Urinary bladder (tissue), 4 donors: Measurements from ENCODE around the gene SNAP47. TPM values are rescaled to one million over a fixed set of nuclear protein-coding genes. Genes with fewer than 3 reads are reported as not detected.
"Not testable (repeated sequence)": the region's sequence is repeated elsewhere in the genome, so short reads cannot be mapped to it uniquely, and the experiment has no call there.

Experiments used
- DNase-seq: peaks from one replicate; pipeline ENCODE4 v3.0.0-alpha.2; 2015; ENCODE audit errors: extremely low spot score
- H3K27ac ChIP-seq: one replicate; pipeline ENCODE4 v1.5.1; 2013; ENCODE audit warnings: low read depth, mild to moderate bottlenecking, moderate library complexity
- H3K36me3 ChIP-seq: one replicate; pipeline ENCODE4 v1.6.1; 2013; ENCODE audit warnings: mild to moderate bottlenecking, moderate library complexity; ENCODE audit not compliant: insufficient read depth
- H3K4me1 ChIP-seq: one replicate; pipeline ENCODE4 v1.6.1; 2013; ENCODE audit warnings: mild to moderate bottlenecking, moderate library complexity; ENCODE audit not compliant: insufficient read depth
- H3K4me3 ChIP-seq: one replicate; pipeline ENCODE4 v1.5.1; 2013; ENCODE audit warnings: low read depth, low read length
- WGBS: extraction: QIAGEN DNeasy Blood & Tissue Kit; methylation state at CpG from one replicate; pipeline ENCODE4 v1.1.7; 2013; 5-methylcytosine and 5-hydroxymethylcytosine counted together
- polyA plus RNA-seq: library from polyadenylated mRNA; stranded (reverse); fragments of 200-250 nt; gene quantifications from one replicate; pipeline ENCODE4 v1.2.3, GENCODE V29; 2013
- total RNA-seq: library from RNA; depleted of rRNA; stranded (reverse); fragments of >200 nt; gene quantifications from one replicate; pipeline ENCODE4 v1.2.3, GENCODE V29; 2014
- donor health status: healthy with polysubstance abuse.
- donor health status: healthy.

Gene SNAP47
- 37.0 TPM for total RNA-seq
- 33.8 TPM for polyA plus RNA-seq

GRCh38 chr1:227734856-227735538, at the start of gene SNAP47, which contains the start of gene JMJD4:
TSS of gene SNAP47 (plus strand) at chr1:227735435. CDS start at chr1:227747737, 12,302 bp downstream.
TSS of gene JMJD4 (minus strand) at chr1:227735302. CDS start at chr1:227735273, 29 bp downstream.
- DNase-seq: peak; percentile 54
- Histone ChIP-seq H3K4me1 (no peaks in the 10 kb centered on the region), H3K4me3 (peak within 1 kb of the TSS; percentile 88), H3K27ac (peak within 1 kb of the TSS; percentile 88), H3K36me3 (no peaks in the 10 kb centered on the region)
- WGBS: under 1% methylated on average over 83 of the region's 83 CpGs

DNA sequence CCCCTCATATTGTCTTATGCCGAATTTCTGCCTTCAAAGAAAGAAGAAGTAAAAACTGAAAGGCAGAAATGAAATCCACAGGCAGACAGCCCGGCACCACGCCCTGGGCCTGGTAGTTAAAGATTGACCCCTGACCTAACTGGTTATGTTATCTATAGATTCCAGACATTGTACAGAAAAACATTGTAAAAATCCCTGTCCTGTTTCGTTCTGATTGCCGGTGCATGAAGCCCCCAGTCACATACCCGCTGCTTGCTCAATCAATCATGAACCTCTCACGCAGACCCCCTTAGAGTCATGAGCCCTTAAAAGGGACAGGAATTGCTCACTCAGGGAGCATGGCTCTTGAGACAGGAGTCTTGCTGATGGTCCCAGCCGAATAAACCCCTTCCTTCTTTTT, 49.4 kb upstream of the SNAP47 start:
- whole genome bisulfite sequencing: 59% methylated on average over 8 of the region's 8 CpGs
- DNase-seq: no peak
- no peaks in the 10 kb centered on the region for H3K36me3 ChIP-seq

GRCh38 chr1:227697321-227697864, 37.8 kb upstream of the SNAP47 start:
- WGBS: 87% methylated on average over 3 of the region's 3 CpGs
- Histone ChIP-seq H3K4me3 (no peak overlapping the region), H3K27ac (no peak overlapping the region), H3K36me3 (no peaks in the 10 kb centered on the region), H3K4me1 (no peaks in the 10 kb centered on the region)
- DNase-seq: no peak

More for the DNA sequence above, 49.4 kb upstream of the SNAP47 start:
- no peaks in the 10 kb centered on the region for H3K4me1 ChIP-seq
- no peak overlapping the region for H3K4me3 ChIP-seq
- no peak overlapping the region for H3K27ac ChIP-seq

- not testable (repeated sequence) for H3K27ac ChIP-seq, H3K4me1 ChIP-seq, DNase-seq, H3K4me3 ChIP-seq, H3K36me3 ChIP-seq
- 90% methylated on average over 1 of the region's 1 CpG for WGBS
Measured at GRCh38 chr1:227701631-227702030, 33.6 kb upstream of the SNAP47 start.

DNA sequence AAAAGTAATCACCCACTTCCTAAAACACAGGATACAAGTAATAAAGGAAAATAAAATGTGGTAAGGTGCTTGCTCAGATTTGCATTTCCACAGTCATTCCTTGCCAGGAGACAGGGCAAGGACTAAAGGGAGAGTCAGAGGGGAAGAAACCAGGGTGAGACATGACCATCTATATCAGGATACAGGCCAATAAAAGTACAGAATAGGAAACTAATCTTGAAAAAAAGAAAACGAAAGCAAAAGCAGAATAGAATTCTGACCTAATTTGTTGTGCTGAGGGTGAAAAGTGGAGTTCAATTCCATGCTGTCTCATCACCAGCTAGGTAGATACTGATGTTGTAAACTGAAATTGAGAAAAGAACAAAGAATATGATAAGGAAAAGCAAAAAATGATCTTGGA, 27.4 kb upstream of the SNAP47 start:
- Histone ChIP-seq H3K36me3 (no peaks in the 10 kb centered on the region), H3K4me3 (no peak overlapping the region), H3K27ac (no peak overlapping the region), H3K4me1 (no peaks in the 10 kb centered on the region)
- WGBS: 51% methylated on average over 1 of the region's 1 CpG
- no peak for DNase-seq

DNA sequence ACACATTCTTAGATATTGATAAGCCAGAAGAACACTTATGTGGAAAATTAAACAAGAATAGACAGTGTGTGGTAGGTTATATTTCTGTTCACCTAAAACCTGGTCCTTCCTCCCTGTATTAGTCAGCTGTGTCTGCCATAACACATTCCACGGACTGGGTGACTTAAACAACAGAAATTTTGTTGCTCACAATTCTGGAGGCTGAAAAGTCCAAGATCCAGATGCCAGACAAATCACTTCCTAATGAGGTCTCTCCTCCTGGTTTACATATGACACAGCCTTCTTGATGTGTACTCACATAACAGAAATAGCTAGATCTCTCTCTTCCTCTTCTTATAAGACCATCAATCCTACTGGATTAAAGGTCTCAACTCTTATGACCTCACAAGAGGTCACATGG, 25.8 kb upstream of the SNAP47 start:
- DNase-seq: no peak
- Histone ChIP-seq H3K4me1 (no peaks in the 10 kb centered on the region), H3K27ac (no peak overlapping the region), H3K36me3 (no peaks in the 10 kb centered on the region), H3K4me3 (no peak overlapping the region)
- 78% methylated on average over 1 of the region's 1 CpG for WGBS

DNA sequence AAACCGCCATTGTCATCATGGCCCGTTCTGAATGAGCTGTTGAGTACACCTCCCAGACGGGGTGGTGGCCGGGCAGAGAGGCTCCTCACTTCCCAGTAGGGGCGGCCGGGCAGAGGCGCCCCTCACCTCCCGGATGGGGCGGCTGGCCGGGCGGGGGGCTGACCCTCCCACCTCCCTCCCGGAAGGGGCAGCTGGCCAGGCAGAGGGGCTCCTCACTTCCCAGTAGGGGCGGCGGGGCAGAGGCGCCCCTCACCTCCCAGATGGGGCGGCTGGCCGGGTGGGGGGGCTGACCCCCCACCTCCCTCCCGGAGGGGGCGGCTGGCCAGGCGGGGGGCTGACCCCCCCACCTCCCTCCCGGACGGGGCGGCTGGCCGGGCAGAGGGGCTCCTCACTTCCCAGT, 24.8 kb upstream of the SNAP47 start:
- H3K36me3 ChIP-seq: not testable (repeated sequence)

GRCh38 chr1:227712648-227713047, 22.6 kb upstream of the SNAP47 start:
- H3K4me3 ChIP-seq: no peak overlapping the region
- no peak for DNase-seq

More for the DNA sequence above, 24.8 kb upstream of the SNAP47 start:
- H3K4me3 ChIP-seq, H3K27ac ChIP-seq, DNase-seq, H3K4me1 ChIP-seq: not testable (repeated sequence)
- WGBS: 94% methylated on average over 20 of the region's 24 CpGs

DNA sequence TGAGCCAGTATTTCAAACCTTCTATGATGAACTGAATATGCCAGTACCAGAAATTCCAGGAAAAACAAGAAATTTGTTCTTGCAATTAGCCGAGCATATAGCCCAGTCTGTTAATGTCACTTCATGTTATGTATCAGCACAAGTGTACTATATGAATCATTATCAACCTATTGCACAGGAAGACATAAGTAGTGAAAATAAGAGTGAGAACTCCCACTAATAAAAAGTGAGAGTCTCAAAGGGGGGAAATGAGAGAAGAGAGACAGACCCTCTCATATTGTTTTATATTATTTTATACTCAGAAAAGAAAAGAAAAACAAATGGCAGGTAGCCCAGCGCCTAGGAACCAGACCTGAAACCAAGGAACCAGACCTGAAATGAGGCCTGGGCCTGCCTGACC, 16.3 kb upstream of the SNAP47 start:
- Histone ChIP-seq H3K36me3 (no peaks in the 10 kb centered on the region), H3K4me1 (no peaks in the 10 kb centered on the region), H3K4me3 (no peak overlapping the region), H3K27ac (no peak overlapping the region)
- DNase-seq: no peak
- 85% methylated on average over 2 of the region's 2 CpGs for WGBS

More at GRCh38 chr1:227712648-227713047, 22.6 kb upstream of the SNAP47 start:
- H3K36me3 ChIP-seq: no peaks in the 10 kb centered on the region
- H3K4me1 ChIP-seq: no peaks in the 10 kb centered on the region
- no peak overlapping the region for H3K27ac ChIP-seq

DNA sequence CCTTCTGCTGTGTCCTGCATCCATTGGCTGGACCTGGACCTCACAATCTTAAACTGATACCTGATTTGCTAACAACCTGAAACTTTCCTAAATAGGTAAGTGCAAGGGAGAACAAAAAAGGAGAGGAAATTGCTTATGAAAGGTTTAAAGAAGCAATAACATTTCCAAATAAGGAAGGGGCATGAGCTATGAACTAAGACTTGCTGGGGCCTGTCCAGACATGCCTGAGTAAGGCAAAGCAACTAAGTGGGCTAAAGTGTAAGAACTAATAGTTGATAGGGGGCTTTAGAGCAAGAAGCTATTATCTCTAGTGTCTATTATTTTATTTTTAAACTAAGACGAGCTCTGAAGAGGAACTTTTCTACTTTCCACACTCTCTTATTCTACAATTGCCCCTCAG, 11.8 kb upstream of the SNAP47 start:
- no peaks in the 10 kb centered on the region for H3K4me1 ChIP-seq
- no peak overlapping the region for H3K4me3 ChIP-seq
- H3K27ac ChIP-seq: no peak overlapping the region
- H3K36me3 ChIP-seq: no peaks in the 10 kb centered on the region
- DNase-seq: no peak
- 74% methylated on average over 1 of the region's 1 CpG for WGBS

- H3K27ac ChIP-seq: no peak overlapping the region
- no peak for DNase-seq
- no peak overlapping the region for H3K4me3 ChIP-seq
- peaks cover 2% of the 10 kb centered on the region for H3K4me1 ChIP-seq
- H3K36me3 ChIP-seq: no peaks in the 10 kb centered on the region
- WGBS: 57% methylated on average over 2 of the region's 2 CpGs
Measured at GRCh38 chr1:227725046-227725445, 10.2 kb upstream of the SNAP47 start.

GRCh38 chr1:227726318-227726717, 8.9 kb upstream of the SNAP47 start:
- Histone ChIP-seq H3K4me1 (peaks cover 2% of the 10 kb centered on the region), H3K27ac (no peak overlapping the region), H3K4me3 (no peak overlapping the region), H3K36me3 (no peaks in the 10 kb centered on the region)
- DNase-seq: no peak
- WGBS: 58% methylated on average over 3 of the region's 3 CpGs

DNA sequence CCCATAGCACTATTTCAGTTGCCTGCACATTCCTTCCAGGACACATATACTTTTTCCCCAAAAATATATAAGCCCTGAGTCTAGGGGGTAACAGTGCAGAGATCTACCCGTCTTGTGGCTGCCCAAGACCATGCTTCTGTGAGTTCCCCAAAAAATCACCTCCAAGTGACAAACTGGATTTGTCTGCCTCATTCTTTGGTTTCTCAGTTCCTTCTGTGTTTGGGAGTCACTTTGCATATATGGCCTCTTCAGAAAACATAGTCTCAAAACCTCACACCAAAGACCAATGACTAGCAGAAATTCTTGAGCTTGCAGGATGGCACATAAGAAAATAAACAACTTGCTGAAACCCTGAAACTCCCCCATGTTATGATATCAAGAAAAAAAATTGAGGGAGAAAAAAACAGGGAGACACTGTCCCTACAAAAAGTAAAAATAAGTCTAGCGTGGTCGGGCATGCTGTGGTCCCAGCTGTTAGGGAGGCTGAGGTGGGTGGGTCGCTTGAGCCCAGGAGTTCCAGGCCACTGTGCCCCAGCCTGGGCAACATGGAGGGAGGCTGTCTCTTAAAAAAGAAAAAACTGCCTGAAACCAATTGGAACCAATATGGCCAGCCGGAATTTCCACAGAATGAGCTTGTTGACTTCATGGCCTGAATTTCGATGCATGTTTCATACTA, 8.2 kb upstream of the SNAP47 start:
- Histone ChIP-seq H3K36me3 (no peaks in the 10 kb centered on the region), H3K4me1 (peaks cover 2% of the 10 kb centered on the region), H3K4me3 (no peak overlapping the region), H3K27ac (no peak overlapping the region)
- no peak for DNase-seq
- whole genome bisulfite sequencing: 84% methylated on average over 6 of the region's 6 CpGs
